ENCODE measurements around the gene C11orf98.

C11orf98 gene

GRCh38 chr11:62614275-62614674, 50.7 kb downstream of the C11orf98 start:
- no peak for TF ChIP-seq CTCF (IDR thresholded peaks at IDR 0.05; ENCODE audit: insufficient read depth, low read length, poor library complexity, severe bottlenecking)
- no peak for DNase-seq (ENCODE audit: extremely low read depth, insufficient read length)
- Histone ChIP-seq H3K27me3 (replicated peaks; ENCODE audit: control insufficient read depth, insufficient read depth, low read length) (no peaks in the 10 kb centered on the region), H3K36me3 (ENCODE audit: control insufficient read depth, insufficient read depth, low read length) (peaks cover 7% of the 10 kb centered on the region), H3K4me3 (replicated peaks; ENCODE audit: low read depth, low read length) (no peak overlapping the region)

GRCh38 chr11:62613291-62613778, 51.7 kb downstream of the C11orf98 start:
- H3K27me3 ChIP-seq (replicated peaks; ENCODE audit: control insufficient read depth, insufficient read depth, low read length): no peaks in the 10 kb centered on the region
- no peak for TF ChIP-seq CTCF (IDR thresholded peaks at IDR 0.05; ENCODE audit: insufficient read depth, low read length, poor library complexity, severe bottlenecking)
- peak overlapping the region; percentile 84 for H3K4me3 ChIP-seq (replicated peaks; ENCODE audit: low read depth, low read length)
- H3K36me3 ChIP-seq (ENCODE audit: control insufficient read depth, insufficient read depth, low read length): peaks cover 7% of the 10 kb centered on the region
- DNase-seq (ENCODE audit: extremely low read depth, insufficient read length): no peak

All from GM06990 (cell line).